Astrocyte (in vitro differentiated cells and primary cell): ENCODE results near the gene SQSTM1. TPM values are rescaled to one million over a fixed set of nuclear protein-coding genes. Genes with fewer than 3 reads are reported as not detected.

Experiments used
- DNase-seq: peaks from one replicate; pipeline ENCODE4 v3.0.0-alpha.2; 2010; ENCODE audit warnings: low read depth
- FAIRE-seq: peaks from 2 replicates; lab custom pipeline; 2011; peaks lifted over from hg19 to GRCh38; lab: Jason Lieb, UNC
- H2AFZ ChIP-seq: 2 replicates; pipeline ENCODE4 v1.6.0; 2012; ENCODE audit warnings: low read depth, low read length, inconsistent platforms
- H3K27ac ChIP-seq: 2 replicates; pipeline ENCODE4 v1.5.1; 2011; ENCODE audit warnings: low read depth, low read length, inconsistent platforms
- H3K27me3 ChIP-seq: 2 replicates; pipeline ENCODE4 v1.6.0; 2011; ENCODE audit warnings: low read length, inconsistent platforms; ENCODE audit not compliant: insufficient read depth
- H3K36me3 ChIP-seq: 2 replicates; pipeline ENCODE4 v1.5.1; 2011; ENCODE audit warnings: low read length, inconsistent platforms; ENCODE audit not compliant: insufficient read depth
- H3K4me1 ChIP-seq: 2 replicates; pipeline ENCODE4 v1.5.1; 2011; ENCODE audit warnings: low read length, inconsistent platforms; ENCODE audit not compliant: insufficient read depth
- H3K4me2 ChIP-seq: 2 replicates; pipeline ENCODE4 v1.6.0; 2012; ENCODE audit warnings: low read length, inconsistent platforms
- H3K4me3 ChIP-seq: 2 replicates; pipeline ENCODE4 v1.5.1; 2011; ENCODE audit warnings: low read depth, mild to moderate bottlenecking, low read length, inconsistent platforms; ENCODE audit not compliant: insufficient read depth
- H3K79me2 ChIP-seq: 2 replicates; pipeline ENCODE4 v1.6.0; 2012; ENCODE audit warnings: mild to moderate bottlenecking, low read length, inconsistent platforms; ENCODE audit not compliant: insufficient read depth
- H3K9ac ChIP-seq: 2 replicates; pipeline ENCODE4 v1.6.0; 2012; ENCODE audit warnings: mild to moderate bottlenecking, low read length, inconsistent platforms
- H3K9me3 ChIP-seq: 2 replicates; pipeline ENCODE4 v1.5.1; 2012; ENCODE audit warnings: low read depth, mild to moderate bottlenecking, low read length, inconsistent platforms; ENCODE audit not compliant: insufficient read depth
- H4K20me1 ChIP-seq: 2 replicates; pipeline ENCODE4 v1.6.0; 2012; ENCODE audit warnings: low read length, inconsistent platforms; ENCODE audit not compliant: insufficient read depth
- H3K27ac Mint-ChIP-seq: one replicate; pipeline ENCODE4 v1.8.0; 2021; ENCODE audit warnings: mild to moderate bottlenecking, mixed read lengths; ENCODE audit not compliant: unreplicated experiment
- H3K27me3 Mint-ChIP-seq: one replicate; pipeline ENCODE4 v1.8.0; 2021; ENCODE audit warnings: low read depth, mixed read lengths; ENCODE audit not compliant: unreplicated experiment
- H3K36me3 Mint-ChIP-seq: one replicate; pipeline ENCODE4 v1.8.0; 2021; ENCODE audit warnings: low read depth, mixed read lengths; ENCODE audit not compliant: unreplicated experiment
- H3K4me1 Mint-ChIP-seq: one replicate; pipeline ENCODE4 v1.8.0; 2021; ENCODE audit warnings: low read depth, mixed read lengths; ENCODE audit not compliant: unreplicated experiment
- H3K4me3 Mint-ChIP-seq: one replicate; pipeline ENCODE4 v1.8.0; 2021; ENCODE audit warnings: mild to moderate bottlenecking, moderate library complexity, mixed read lengths; ENCODE audit not compliant: unreplicated experiment
- H3K9me3 Mint-ChIP-seq: one replicate; pipeline ENCODE4 v1.8.0; 2021; ENCODE audit warnings: mild to moderate bottlenecking, mixed read lengths; ENCODE audit not compliant: unreplicated experiment
- CTCF ChIP-seq: IDR thresholded peaks from 2 replicates; pipeline ENCODE4 v1.5.1; 2011; ENCODE audit warnings: low read depth, mild to moderate bottlenecking, inconsistent platforms, low read length, moderate library complexity; ENCODE audit not compliant: insufficient read depth
- EZH2 ChIP-seq: IDR thresholded peaks from 2 replicates; pipeline ENCODE4 v1.6.1; 2012; ENCODE audit warnings: mild to moderate bottlenecking, low read length, inconsistent platforms; ENCODE audit not compliant: insufficient read depth
- total RNA-seq: library from RNA; stranded (reverse); gene quantifications from 2 replicates; pipeline ENCODE4 v1.2.1, GENCODE V29; 2021

Gene SQSTM1
- total RNA-seq, 1 donor from 2014 or later, result 262 TPM

GRCh38 chr5:179776411-179776938, 44.2 kb upstream of the SQSTM1 start:
- H3K4me3 ChIP-seq, result no peak overlapping the region
- FAIRE-seq (no peak), DNase-seq (no peak)
- H3K27ac Mint-ChIP-seq, result no peak overlapping the region
- H3K4me2 ChIP-seq, result no peak overlapping the region
- peaks cover 21% of the 10 kb centered on the region for H3K36me3 Mint-ChIP-seq
- H3K9ac ChIP-seq, result no peak overlapping the region
- peaks cover 17% of the 10 kb centered on the region for H4K20me1 ChIP-seq
- no peaks in the 10 kb centered on the region for H3K79me2 ChIP-seq
- H3K27ac ChIP-seq, result no peak overlapping the region
- no peaks in the 10 kb centered on the region for H3K27me3 ChIP-seq
- H2AFZ ChIP-seq, result no peak overlapping the region
- H3K4me1 Mint-ChIP-seq, result no peaks in the 10 kb centered on the region
- H3K9me3 ChIP-seq, result no peaks in the 10 kb centered on the region
- no peak for TF ChIP-seq EZH2
- no peak for TF ChIP-seq CTCF
- H3K4me3 Mint-ChIP-seq, result no peak overlapping the region
- H3K36me3 ChIP-seq, result peaks cover 36% of the 10 kb centered on the region
- no peaks in the 10 kb centered on the region for H3K9me3 Mint-ChIP-seq
- H3K4me1 ChIP-seq, result no peaks in the 10 kb centered on the region
- no peaks in the 10 kb centered on the region for H3K27me3 Mint-ChIP-seq

- TF ChIP-seq CTCF (no peak), EZH2 (no peak)
- Mint-ChIP-seq H3K36me3 (peaks cover 20% of the 10 kb centered on the region), H3K4me1 (no peaks in the 10 kb centered on the region), H3K27me3 (no peaks in the 10 kb centered on the region), H3K9me3 (peaks cover 2% of the 10 kb centered on the region), H3K27ac (no peak overlapping the region), H3K4me3 (no peak overlapping the region)
- Histone ChIP-seq H3K79me2 (no peaks in the 10 kb centered on the region), H4K20me1 (peaks cover 19% of the 10 kb centered on the region), H3K27ac (no peak overlapping the region), H3K4me3 (no peak overlapping the region), H3K27me3 (no peaks in the 10 kb centered on the region), H3K9me3 (no peaks in the 10 kb centered on the region), H3K9ac (no peak overlapping the region), H2AFZ (no peak overlapping the region), H3K36me3 (peaks cover 31% of the 10 kb centered on the region), H3K4me1 (no peaks in the 10 kb centered on the region), H3K4me2 (no peak overlapping the region)
- DNase-seq (no peak), FAIRE-seq (no peak)
These were observed 43.2 kb upstream of the SQSTM1 start for GRCh38 chr5:179777456-179777855.

- H3K36me3 ChIP-seq, result peaks cover 28% of the 10 kb centered on the region
- H3K4me2 ChIP-seq, result no peak overlapping the region
- no peak overlapping the region for H3K9ac ChIP-seq
- DNase-seq, result no peak
- H3K4me1 ChIP-seq, result no peaks in the 10 kb centered on the region
- Mint-ChIP-seq H3K4me3 (no peak overlapping the region), H3K27ac (no peak overlapping the region), H3K36me3 (peaks cover 20% of the 10 kb centered on the region), H3K27me3 (no peaks in the 10 kb centered on the region), H3K4me1 (no peaks in the 10 kb centered on the region), H3K9me3 (peaks cover 2% of the 10 kb centered on the region)
- H3K27ac ChIP-seq, result no peak overlapping the region
- H3K4me3 ChIP-seq, result no peak overlapping the region
- no peaks in the 10 kb centered on the region for H3K27me3 ChIP-seq
- H2AFZ ChIP-seq, result no peak overlapping the region
- TF ChIP-seq CTCF, result no peak
- no peak for TF ChIP-seq EZH2
- no peaks in the 10 kb centered on the region for H3K9me3 ChIP-seq
- no peaks in the 10 kb centered on the region for H3K79me2 ChIP-seq
- peaks cover 23% of the 10 kb centered on the region for H4K20me1 ChIP-seq
- no peak for FAIRE-seq
These were observed 42.8 kb upstream of the SQSTM1 start for GRCh38 chr5:179777909-179778308.
